HepG2 (cell line): ENCODE data around the gene KLHL7. TPM values are rescaled to one million over a fixed set of nuclear protein-coding genes. Genes with fewer than 3 reads are reported as not detected.

Experiments
- ATAC-seq: fragments of 200-7000 bp; cut with Tn5 transposase; 3 replicates; pipeline ENCODE4 v1.9.1; 2020; ENCODE audit warnings: mild to moderate bottlenecking, moderate library complexity
- BruUV-seq: library from RNA; stranded (reverse); fragments of 400-500 nt; replicated peaks from 2 replicates; lab custom pipeline; 2021; lab: Mats Ljungman, UMichigan
- CTCF ChIA-PET: fragments of 300-600 bp; formaldehyde crosslinking; extraction: SDS; loops from one replicate; lab custom pipeline; 2021; ENCODE audit warnings: low total read pairs, inconsistent platforms, low intra/inter-chr PET ratio; lab: Yijun Ruan, JAX
- POLR2A ChIA-PET: fragments of 350-600 bp; sonication (Branson Sonifier 250); formaldehyde crosslinking; loops from one replicate; lab custom pipeline; 2020; ENCODE audit warnings: antibody characterized with exemption, inconsistent platforms; lab: Yijun Ruan, JAX
- DNase-seq: peaks from one replicate; pipeline ENCODE4 v3.0.0-alpha.2; 2015; ENCODE audit warnings: low spot score
- FAIRE-seq: peaks from 3 replicates; lab custom pipeline; 2011; peaks lifted over from hg19 to GRCh38; lab: Jason Lieb, UNC
- H2AFZ ChIP-seq: one replicate; pipeline ENCODE4 v1.6.1; 2011; ENCODE audit warnings: low read length, inconsistent platforms
- H3K27ac ChIP-seq: fragments of 300-600 bp; 3 replicates; pipeline ENCODE4 v1.8.0; 2011; ENCODE audit warnings: mixed run types, mild to moderate bottlenecking, mixed read lengths, low read length, inconsistent platforms; ENCODE audit not compliant: insufficient read depth; ENCODE audit errors: extremely low read length
- H3K27me3 ChIP-seq, 2 experiments: fragments of 200-600 bp in 1 of 2; 2 replicates in 1 of 2; 3 replicates in 1 of 2; pipeline versions ENCODE4 v1.6.0 to v1.8.0; 2011; ENCODE audit warnings: low read length in 2 of 2, mild to moderate bottlenecking in 2 of 2, moderate library complexity in 2 of 2, inconsistent platforms in 1 of 2; ENCODE audit not compliant: insufficient read depth in 2 of 2, control insufficient read depth in 1 of 2
- H3K36me3 ChIP-seq, 2 experiments: fragments of 200-600 bp in 1 of 2; replicated peaks in 1 of 2; 2 replicates in 1 of 2; 3 replicates in 1 of 2; pipeline versions ENCODE4 v1.5.1 to v1.8.0; 2011; ENCODE audit warnings: low read length in 2 of 2, inconsistent platforms in 1 of 2; ENCODE audit not compliant: insufficient read depth in 2 of 2, control insufficient read depth in 1 of 2
- H3K4me1 ChIP-seq: 2 replicates; pipeline ENCODE4 v1.5.1; 2012; ENCODE audit warnings: low read length, inconsistent platforms; ENCODE audit not compliant: insufficient read depth
- H3K4me2 ChIP-seq: 2 replicates; pipeline ENCODE4 v1.6.0; 2011; ENCODE audit warnings: low read depth, low read length, inconsistent platforms
- H3K4me3 ChIP-seq, 3 experiments: fragments of 200-600 bp in 1 of 3; sonication (generic), shearing (Covaris generic) in 1 of 3; replicated peaks in 1 of 3; 2 replicates each; pipeline ENCODE4 v1.5.1; 2011 to 2016; ENCODE audit warnings: low read length in 3 of 3, inconsistent platforms in 2 of 3, low read depth in 2 of 3, mild to moderate bottlenecking in 2 of 3, control low read depth in 1 of 3, mixed read lengths in 1 of 3; ENCODE audit not compliant: insufficient read depth in 1 of 3
- H3K79me2 ChIP-seq: one replicate; pipeline ENCODE4 v1.6.1; 2011; ENCODE audit warnings: low read length, inconsistent platforms; ENCODE audit not compliant: insufficient read depth
- H3K9ac ChIP-seq: 2 replicates; pipeline ENCODE4 v1.6.0; 2011; ENCODE audit warnings: mild to moderate bottlenecking, low read depth, low read length, inconsistent platforms; ENCODE audit not compliant: insufficient read depth
- H3K9me3 ChIP-seq: 2 replicates; pipeline ENCODE4 v1.5.1; 2012; ENCODE audit warnings: mild to moderate bottlenecking, low read length
- H4K20me1 ChIP-seq: 2 replicates; pipeline ENCODE4 v1.6.0; 2011; ENCODE audit warnings: inconsistent platforms, mild to moderate bottlenecking, low read length, moderate library complexity; ENCODE audit not compliant: insufficient read depth
- DNMT1 ChIP-seq: sonication (generic); formaldehyde crosslinking; IDR thresholded peaks from 2 replicates; pipeline ENCODE4 v1.5.1; 2020; ENCODE audit warnings: mild to moderate bottlenecking, missing genetic modification reagents
- MAZ ChIP-seq, 2 experiments: sonication (generic) in 1 of 2; formaldehyde crosslinking in 1 of 2; IDR thresholded peaks; 2 replicates each; pipeline versions ENCODE4 v1.5.0 to v1.6.1; 2012 to 2020; ENCODE audit warnings: low read depth in 2 of 2, mild to moderate bottlenecking in 2 of 2, borderline replicate concordance in 1 of 2, improper control_type of control experiment in 1 of 2, low read length in 1 of 2, missing genetic modification reagents in 1 of 2, moderate library complexity in 1 of 2
- XRCC5 ChIP-seq: fragments of 200-400 bp; formaldehyde crosslinking; optimal IDR thresholded peaks from 2 replicates; pipeline ENCODE3; 2017; ENCODE audit warnings: mild to moderate bottlenecking, low read length
- ZNF558 ChIP-seq: sonication (generic); formaldehyde crosslinking; IDR thresholded peaks from 2 replicates; pipeline ENCODE4 v1.9.0; 2022; ENCODE audit warnings: mild to moderate bottlenecking, missing genetic modification reagents, borderline replicate concordance
- ZNF768 ChIP-seq: sonication (generic); formaldehyde crosslinking; IDR thresholded peaks from 2 replicates; pipeline ENCODE4 v1.4.0; 2020; ENCODE audit warnings: missing genetic modification reagents
- WGBS: methylation state at CpG from one replicate; pipeline ENCODE4 v1.1.6; 2017; ENCODE audit warnings: low lambda C conversion rate; 5-methylcytosine and 5-hydroxymethylcytosine counted together
- in situ Hi-C: cut with HindIII; loops from 2 replicates; pipeline ENCODE4 v1.10.0; 2017; ENCODE audit warnings: low pct_unique_long_range_greater_than_20kb; ENCODE audit not compliant: extremely low pct_ligation_motif_present
- intact Hi-C: fragments of 100-400 bp; cut with micrococcal nuclease; formaldehyde crosslinking; loops from one replicate; pipeline ENCODE4 v1.10.0; 2022; ENCODE audit not compliant: unreplicated experiment
- polyA plus RNA-seq, 8 experiments: library from polyadenylated mRNA; depleted of rRNA in 3 of 8; stranded (reverse) in 7 of 8; unstranded in 1 of 8; fragments of >200 nt; fragmentation: Illumina TruSeq in 4 of 8; extraction: Trizol in 4 of 8; gene quantifications; 2 replicates each; pipeline versions ENCODE4 v1.2.1 to v1.2.3, GENCODE V29; 2011 to 2016; ENCODE audit warnings: low read depth in 4 of 8, missing spikeins in 1 of 8, mixed read lengths in 1 of 8; ENCODE audit not compliant: insufficient read depth in 1 of 8
- total RNA-seq, 5 experiments: library from RNA; depleted of rRNA; stranded (reverse); fragments of >200 nt; fragmentation: Illumina TruSeq; extraction: Trizol; gene quantifications; 2 replicates each; pipeline ENCODE4 v1.2.3, GENCODE V29; 2016; ENCODE audit warnings: low read depth in 1 of 5
- TF ChIP-seq, protein P1 (sequence below): IDR thresholded peaks from 2 replicates; pipeline ENCODE4 v1.6.1; 2016

KLHL7 gene
- total and polyA plus RNA-seq, 2 of the 13 experiments (the other 11 are each of a cell fraction or from before 2014, with no cell fraction given), result 16.2 to 34.4 TPM

GRCh38 chr7:23226844-23227450, 121.4 kb downstream of the KLHL7 start:
- Histone ChIP-seq H3K4me2 (no peak overlapping the region), H4K20me1 (no peaks in the 10 kb centered on the region), H3K27ac (no peak overlapping the region), H3K79me2 (no peaks in the 10 kb centered on the region), H3K9ac (no peak overlapping the region), H3K9me3 (no peaks in the 10 kb centered on the region), H2AFZ (no peak overlapping the region), H3K36me3 (no peaks in the 10 kb centered on the region), H3K27me3 (no peaks in the 10 kb centered on the region), H3K4me1 (peaks cover 9% of the 10 kb centered on the region; the same call in 1 of the 2 replicates), H3K4me3 (no peak overlapping the region)
- no peak for DNase-seq
- no peak for FAIRE-seq
- ChIA-PET POLR2A (no interaction called here), CTCF (no interaction called here)
- TF ChIP-seq, protein P1, sequence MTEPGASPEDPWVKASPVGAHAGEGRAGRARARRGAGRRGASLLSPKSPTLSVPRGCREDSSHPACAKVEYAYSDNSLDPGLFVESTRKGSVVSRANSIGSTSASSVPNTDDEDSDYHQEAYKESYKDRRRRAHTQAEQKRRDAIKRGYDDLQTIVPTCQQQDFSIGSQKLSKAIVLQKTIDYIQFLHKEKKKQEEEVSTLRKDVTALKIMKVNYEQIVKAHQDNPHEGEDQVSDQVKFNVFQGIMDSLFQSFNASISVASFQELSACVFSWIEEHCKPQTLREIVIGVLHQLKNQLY (CRISPR knock-in tag), result no peak
- TF ChIP-seq XRCC5 (no peak), MAZ (IDR thresholded peaks at IDR 0.05; ENCODE audit: borderline replicate concordance, low read depth, low read length) (no peak), MAZ (CRISPR knock-in tag; IDR thresholded peaks at IDR 0.05; ENCODE audit: low read depth) (no peak), DNMT1 (CRISPR knock-in tag) (no peak), ZNF558 (CRISPR knock-in tag) (no peak), ZNF768 (CRISPR knock-in tag) (no peak)
- intact Hi-C loops (no loop called here), in situ Hi-C loops (no loop called here)
- no TSS peak for BruUV-seq
- WGBS, result 35% methylated on average over 4 of the region's 4 CpGs
- ATAC-seq, result no peak

Other genes starting within 250 kb of the KLHL7 start
- gene HYCC1, start 91.7 kb upstream of the KLHL7 start, total RNA-seq (2016; rRNA removed; fragmentation: Illumina TruSeq; extraction: Trizol), result 41.8 and 52.2 TPM in 2 replicates
- gene HYCC1, start 91.7 kb upstream of the KLHL7 start, polyA plus RNA-seq (2011; rRNA removed), result 8.1 and 9.5 TPM in 2 replicates
- gene NUP42, start 76.3 kb downstream of the KLHL7 start, total RNA-seq (2016; rRNA removed; fragmentation: Illumina TruSeq; extraction: Trizol), result 51.5 and 52.4 TPM in 2 replicates
- 32.0 and 36.0 TPM in 2 replicates for gene NUP42, start 76.3 kb downstream of the KLHL7 start, polyA plus RNA-seq (2011; rRNA removed)
- 1.6 TPM in 2 replicates for gene GPNMB, start 141.0 kb downstream of the KLHL7 start, total RNA-seq (2016; rRNA removed; fragmentation: Illumina TruSeq; extraction: Trizol)
- 0.91 and 1.1 TPM in 2 replicates for gene GPNMB, start 141.0 kb downstream of the KLHL7 start, polyA plus RNA-seq (2011; rRNA removed)
- gene MALSU1, start 193.6 kb downstream of the KLHL7 start, total RNA-seq (2016; rRNA removed; fragmentation: Illumina TruSeq; extraction: Trizol), result 141 and 188 TPM in 2 replicates
- gene MALSU1, start 193.6 kb downstream of the KLHL7 start, polyA plus RNA-seq (2011; rRNA removed), result 51.6 and 72.0 TPM in 2 replicates